OCI-LY3 (cell line): ENCODE measurements around the gene CRYZ.
"Not testable (repeated sequence)": the region's sequence is repeated elsewhere in the genome, so short reads cannot be mapped to it uniquely, and the experiment has no call there.

Experiments used
- H2AFZ ChIP-seq: fragments of 200-600, 300-600 bp; shearing (Covaris generic); 2 replicates; pipeline ENCODE4 v1.6.0; 2014; ENCODE audit warnings: antibody characterized with exemption, low read depth, low read length
- H3K27ac ChIP-seq: fragments of 200-600, 300-600 bp; sonication (generic); 2 replicates; pipeline ENCODE4 v1.5.1; 2014; ENCODE audit warnings: mild to moderate bottlenecking, low read length, moderate library complexity, mixed read lengths
- H3K27me3 ChIP-seq: fragments of 200-600, 300-600 bp; sonication (generic); 2 replicates; pipeline ENCODE4 v1.6.1; 2014; ENCODE audit warnings: low read depth, low read length, mixed read lengths
- H3K36me3 ChIP-seq: fragments of 200-600, 300-600 bp; sonication (generic); replicated peaks from 2 replicates; pipeline ENCODE3; 2014; ENCODE audit warnings: low read depth, low read length, mixed read lengths
- H3K4me1 ChIP-seq: fragments of 300-600, 200-600 bp; sonication (generic); 2 replicates; pipeline ENCODE4 v1.6.1; 2014; ENCODE audit warnings: low read length, mixed read lengths
- H3K4me2 ChIP-seq: fragments of 200-600, 300-600 bp; sonication (generic); 2 replicates; pipeline ENCODE4 v1.6.1; 2014; ENCODE audit warnings: low read length, mixed read lengths
- H3K4me3 ChIP-seq: fragments of 300-600, 200-600 bp; sonication (generic); 2 replicates; pipeline ENCODE4 v1.5.1; 2014; ENCODE audit warnings: antibody characterized with exemption, mild to moderate bottlenecking, low read length, moderate library complexity
- H3K79me2 ChIP-seq: fragments of 300-600, 200-600 bp; shearing (Covaris generic); 2 replicates; pipeline ENCODE4 v1.6.1; 2014; ENCODE audit warnings: mild to moderate bottlenecking, low read length, mixed read lengths
- H3K9ac ChIP-seq: fragments of 300-600, 200-600 bp; shearing (Covaris generic); 2 replicates; pipeline ENCODE4 v1.6.0; 2014; ENCODE audit warnings: mild to moderate bottlenecking, low read length, moderate library complexity
- H3K9me3 ChIP-seq: fragments of 200-600, 300-600 bp; shearing (Covaris generic); 2 replicates; pipeline ENCODE4 v1.6.1; 2014; ENCODE audit warnings: low read length, mixed read lengths; ENCODE audit not compliant: insufficient read depth
- H4K20me1 ChIP-seq: fragments of 200-600, 300-600 bp; sonication (generic); 2 replicates; pipeline ENCODE4 v1.6.1; 2016; ENCODE audit warnings: low read length, mixed read lengths; ENCODE audit not compliant: insufficient read depth
- EZH2phosphoT487 ChIP-seq: fragments of 200-600 bp; shearing (Covaris generic); IDR thresholded peaks from 2 replicates; pipeline ENCODE4 v1.6.1; 2018; ENCODE audit warnings: antibody characterized with exemption, mixed run types, low read depth
- TF ChIP-seq, protein P1 (sequence below): fragments of 200-600, 300-600 bp; sonication (generic); IDR thresholded peaks from 2 replicates; pipeline ENCODE4 v1.5.1; 2014; ENCODE audit warnings: antibody characterized with exemption, low read length, low read depth

The CRYZ gene

GRCh38 chr1:74767490-74767889 is 34.6 kb upstream of the CRYZ start:
- Histone ChIP-seq H3K9ac (no peak overlapping the region), H3K36me3 (peaks cover 2% of the 10 kb centered on the region), H3K27me3 (no peaks in the 10 kb centered on the region), H3K79me2 (no peaks in the 10 kb centered on the region), H3K4me2 (no peak overlapping the region), H2AFZ (no peak overlapping the region), H3K27ac (no peak overlapping the region), H3K9me3 (no peaks in the 10 kb centered on the region), H3K4me3 (no peak overlapping the region), H4K20me1 (no peaks in the 10 kb centered on the region), H3K4me1 (no peaks in the 10 kb centered on the region)
- TF ChIP-seq, protein P1, sequence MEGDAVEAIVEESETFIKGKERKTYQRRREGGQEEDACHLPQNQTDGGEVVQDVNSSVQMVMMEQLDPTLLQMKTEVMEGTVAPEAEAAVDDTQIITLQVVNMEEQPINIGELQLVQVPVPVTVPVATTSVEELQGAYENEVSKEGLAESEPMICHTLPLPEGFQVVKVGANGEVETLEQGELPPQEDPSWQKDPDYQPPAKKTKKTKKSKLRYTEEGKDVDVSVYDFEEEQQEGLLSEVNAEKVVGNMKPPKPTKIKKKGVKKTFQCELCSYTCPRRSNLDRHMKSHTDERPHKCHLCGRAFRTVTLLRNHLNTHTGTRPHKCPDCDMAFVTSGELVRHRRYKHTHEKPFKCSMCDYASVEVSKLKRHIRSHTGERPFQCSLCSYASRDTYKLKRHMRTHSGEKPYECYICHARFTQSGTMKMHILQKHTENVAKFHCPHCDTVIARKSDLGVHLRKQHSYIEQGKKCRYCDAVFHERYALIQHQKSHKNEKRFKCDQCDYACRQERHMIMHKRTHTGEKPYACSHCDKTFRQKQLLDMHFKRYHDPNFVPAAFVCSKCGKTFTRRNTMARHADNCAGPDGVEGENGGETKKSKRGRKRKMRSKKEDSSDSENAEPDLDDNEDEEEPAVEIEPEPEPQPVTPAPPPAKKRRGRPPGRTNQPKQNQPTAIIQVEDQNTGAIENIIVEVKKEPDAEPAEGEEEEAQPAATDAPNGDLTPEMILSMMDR, result peak; percentile 31
- TF ChIP-seq EZH2phosphoT487, result no peak

- Histone ChIP-seq H2AFZ (no peak overlapping the region), H3K9ac (no peak overlapping the region), H3K4me3 (no peak overlapping the region), H3K9me3 (no peaks in the 10 kb centered on the region), H3K4me2 (no peak overlapping the region), H3K4me1 (no peaks in the 10 kb centered on the region), H3K79me2 (no peaks in the 10 kb centered on the region), H3K27me3 (no peaks in the 10 kb centered on the region), H4K20me1 (no peaks in the 10 kb centered on the region), H3K27ac (no peak overlapping the region), H3K36me3 (peaks cover 2% of the 10 kb centered on the region)
- TF ChIP-seq EZH2phosphoT487, result no peak
- TF ChIP-seq, protein P1, result no peak
These were observed 33.7 kb upstream of the CRYZ start for GRCh38 chr1:74766579-74766978.

DNA sequence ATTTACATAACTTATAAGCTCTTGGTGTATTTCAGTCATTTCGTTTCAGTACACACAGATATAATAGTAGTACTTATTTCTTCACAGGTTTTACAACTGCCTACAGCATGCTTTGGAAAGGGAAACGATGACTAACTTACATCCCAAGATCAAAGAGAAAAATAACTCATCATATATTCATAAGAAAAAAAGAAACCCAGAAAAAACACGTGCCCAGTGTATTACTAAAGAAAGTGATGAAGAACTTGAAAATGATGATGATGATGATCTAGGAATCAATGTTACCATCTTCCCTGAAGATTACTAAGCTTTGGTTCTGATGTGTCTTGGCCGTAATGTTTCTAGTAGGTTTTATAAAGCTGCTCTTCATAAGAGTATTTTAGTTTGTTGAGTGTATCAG is 31.0 kb upstream of the CRYZ start:
- H3K9ac ChIP-seq, result no peak overlapping the region
- no peaks in the 10 kb centered on the region for H3K79me2 ChIP-seq
- no peaks in the 10 kb centered on the region for H3K27me3 ChIP-seq
- no peaks in the 10 kb centered on the region for H3K4me1 ChIP-seq
- no peak overlapping the region for H3K27ac ChIP-seq
- peaks cover 2% of the 10 kb centered on the region for H3K36me3 ChIP-seq
- no peaks in the 10 kb centered on the region for H4K20me1 ChIP-seq
- no peak for TF ChIP-seq EZH2phosphoT487
- TF ChIP-seq, protein P1, result no peak
- no peaks in the 10 kb centered on the region for H3K9me3 ChIP-seq
- no peak overlapping the region for H3K4me2 ChIP-seq
- H3K4me3 ChIP-seq, result no peak overlapping the region
- no peak overlapping the region for H2AFZ ChIP-seq

GRCh38 chr1:74756650-74757049 is 23.8 kb upstream of the CRYZ start:
- not testable (repeated sequence) for H3K79me2 ChIP-seq, H3K4me1 ChIP-seq, H3K4me3 ChIP-seq, H3K9me3 ChIP-seq, H2AFZ ChIP-seq, H3K27ac ChIP-seq, H3K9ac ChIP-seq, H4K20me1 ChIP-seq, H3K4me2 ChIP-seq, H3K27me3 ChIP-seq
- H3K36me3 ChIP-seq, result peaks cover 20% of the 10 kb centered on the region

DNA sequence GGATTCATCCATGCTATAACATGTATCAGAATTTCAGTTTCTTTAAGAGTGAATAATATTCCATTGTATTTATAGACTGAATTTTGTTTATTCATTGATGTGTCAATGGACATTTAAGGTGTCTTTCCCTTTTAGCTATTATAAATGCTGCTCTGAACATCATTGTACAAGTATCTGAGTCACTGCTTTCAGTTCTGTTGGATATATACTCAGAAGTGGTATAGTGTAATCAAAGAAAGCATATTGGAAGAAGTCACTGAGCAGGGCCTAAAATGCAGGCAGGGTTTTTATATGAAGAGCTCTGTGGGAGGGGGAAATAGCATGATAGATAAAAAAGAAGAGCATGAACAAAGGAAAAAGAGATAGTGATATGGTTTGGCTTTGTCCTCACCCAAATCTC is 22.6 kb upstream of the CRYZ start:
- H3K36me3 ChIP-seq, result peaks cover 20% of the 10 kb centered on the region
- H3K9me3 ChIP-seq, result no peaks in the 10 kb centered on the region
- no peaks in the 10 kb centered on the region for H3K4me1 ChIP-seq
- H3K79me2 ChIP-seq, result no peaks in the 10 kb centered on the region
- TF ChIP-seq, protein P1, result no peak
- no peak for TF ChIP-seq EZH2phosphoT487
- H2AFZ ChIP-seq, result no peak overlapping the region
- H4K20me1 ChIP-seq, result no peaks in the 10 kb centered on the region
- no peaks in the 10 kb centered on the region for H3K27me3 ChIP-seq
- H3K4me3 ChIP-seq, result no peak overlapping the region
- no peak overlapping the region for H3K9ac ChIP-seq
- H3K4me2 ChIP-seq, result no peak overlapping the region
- no peak overlapping the region for H3K27ac ChIP-seq
